Hepatocyte (in vitro differentiated cells): ENCODE data around the gene RLF. TPM values are rescaled to one million over a fixed set of nuclear protein-coding genes. Genes with fewer than 3 reads are reported as not detected.

Source experiments
- DNase-seq: peaks from one replicate; pipeline ENCODE4 v3.0.0-alpha.2; 2016; ENCODE audit warnings: low spot score
- H2AFZ ChIP-seq: fragments of 200-600 bp; sonication (generic); 2 replicates; pipeline ENCODE4 v1.6.0; 2016; ENCODE audit warnings: antibody characterized with exemption, mild to moderate bottlenecking
- H3K27ac ChIP-seq: fragments of 200-600 bp; sonication (generic); 2 replicates; pipeline ENCODE4 v1.5.1; 2016; ENCODE audit warnings: mild to moderate bottlenecking
- H3K27me3 ChIP-seq: fragments of 200-600 bp; sonication (generic); 2 replicates; pipeline ENCODE4 v1.6.1; 2016
- H3K36me3 ChIP-seq: fragments of 200-600 bp; sonication (generic); replicated peaks from 2 replicates; pipeline ENCODE4 v1.5.1; 2016; ENCODE audit warnings: low read depth; ENCODE audit not compliant: insufficient read depth
- H3K4me1 ChIP-seq: fragments of 200-600 bp; sonication (generic); 2 replicates; pipeline ENCODE4 v1.5.1; 2016; ENCODE audit warnings: mild to moderate bottlenecking, moderate library complexity; ENCODE audit not compliant: insufficient read depth
- H3K4me2 ChIP-seq: fragments of 200-600 bp; sonication (generic); 2 replicates; pipeline ENCODE4 v1.6.0; 2016
- H3K4me3 ChIP-seq: fragments of 200-600 bp; sonication (generic); 2 replicates; pipeline ENCODE4 v1.5.1; 2016; ENCODE audit warnings: mild to moderate bottlenecking
- H3K79me2 ChIP-seq: fragments of 200-600 bp; sonication (generic); 2 replicates; pipeline ENCODE4 v1.6.0; 2017; ENCODE audit warnings: mild to moderate bottlenecking
- H3K9me2 ChIP-seq: fragments of 200-600 bp; sonication (generic); replicated peaks from 2 replicates; pipeline ENCODE4 v1.6.0; 2017; ENCODE audit warnings: mild to moderate bottlenecking; ENCODE audit not compliant: insufficient read depth
- H3K9me3 ChIP-seq: fragments of 200-600 bp; sonication (generic); 2 replicates; pipeline ENCODE4 v1.5.1; 2016; ENCODE audit warnings: low read depth, mild to moderate bottlenecking
- H4K20me1 ChIP-seq: fragments of 200-600 bp; sonication (generic); 2 replicates; pipeline ENCODE4 v1.6.0; 2016; ENCODE audit warnings: mild to moderate bottlenecking; ENCODE audit not compliant: insufficient read depth, poor library complexity, severe bottlenecking
- EZH2 ChIP-seq: fragments of 200-600 bp; sonication (generic); IDR thresholded peaks from 2 replicates; pipeline ENCODE4 v1.6.1; 2016; ENCODE audit warnings: antibody characterized with exemption, mild to moderate bottlenecking, borderline replicate concordance
- EZH2phosphoT487 ChIP-seq: fragments of 200-600 bp; sonication (generic); IDR thresholded peaks from one replicate; pipeline ENCODE4 v1.6.1; 2018; ENCODE audit warnings: antibody characterized with exemption, mild to moderate bottlenecking, low read depth, moderate library complexity; ENCODE audit not compliant: unreplicated experiment, severe bottlenecking
- WGBS: methylation state at CpG from one replicate; pipeline ENCODE4 v1.1.6; 2016; ENCODE audit warnings: low lambda C conversion rate; ENCODE audit errors: missing lambda C conversion rate; 5-methylcytosine and 5-hydroxymethylcytosine counted together
- polyA plus RNA-seq: library from polyadenylated mRNA; unstranded; fragments of >200 nt; fragmentation: Nextera tagmentation; extraction: Ambion mirVana; gene quantifications from 2 replicates; pipeline ENCODE4 v1.2.1, GENCODE V29; 2016
- total RNA-seq: library from RNA; depleted of rRNA; stranded (reverse); fragments of >200 nt; gene quantifications from 2 replicates; pipeline ENCODE4 v1.2.3, GENCODE V29; 2014
- TF ChIP-seq, protein P1 (sequence below): fragments of 200-600 bp; sonication (generic); IDR thresholded peaks from 2 replicates; pipeline ENCODE4 v1.5.1; 2016; ENCODE audit warnings: antibody characterized with exemption, mild to moderate bottlenecking; ENCODE audit not compliant: poor library complexity

RLF gene
- total and polyA plus RNA-seq, 2 experiments from 2014 or later = 3.9 to 18.8 TPM

DNA sequence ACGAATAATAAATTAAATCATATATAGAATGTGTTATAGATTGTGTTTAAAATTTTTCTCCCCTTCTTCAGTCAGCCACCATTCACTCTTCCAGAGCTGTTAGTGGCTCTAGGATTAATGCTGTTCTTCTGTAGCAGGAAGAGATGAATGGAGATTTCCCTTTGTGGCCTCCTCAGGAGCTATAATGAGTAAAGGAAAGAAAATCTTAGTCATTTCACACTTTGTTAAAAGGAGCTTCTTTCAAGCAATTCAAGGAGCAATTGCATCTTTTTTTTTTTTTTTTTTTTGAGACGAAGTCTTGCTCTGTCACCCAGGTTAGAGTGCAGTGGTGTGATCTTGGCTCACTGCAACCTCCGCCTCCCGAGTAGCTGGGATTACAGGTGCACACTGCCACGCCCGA, 62.9 kb downstream of the RLF start:
- TF ChIP-seq EZH2 (no peak), EZH2phosphoT487 (no peak)
- TF ChIP-seq, protein P1, sequence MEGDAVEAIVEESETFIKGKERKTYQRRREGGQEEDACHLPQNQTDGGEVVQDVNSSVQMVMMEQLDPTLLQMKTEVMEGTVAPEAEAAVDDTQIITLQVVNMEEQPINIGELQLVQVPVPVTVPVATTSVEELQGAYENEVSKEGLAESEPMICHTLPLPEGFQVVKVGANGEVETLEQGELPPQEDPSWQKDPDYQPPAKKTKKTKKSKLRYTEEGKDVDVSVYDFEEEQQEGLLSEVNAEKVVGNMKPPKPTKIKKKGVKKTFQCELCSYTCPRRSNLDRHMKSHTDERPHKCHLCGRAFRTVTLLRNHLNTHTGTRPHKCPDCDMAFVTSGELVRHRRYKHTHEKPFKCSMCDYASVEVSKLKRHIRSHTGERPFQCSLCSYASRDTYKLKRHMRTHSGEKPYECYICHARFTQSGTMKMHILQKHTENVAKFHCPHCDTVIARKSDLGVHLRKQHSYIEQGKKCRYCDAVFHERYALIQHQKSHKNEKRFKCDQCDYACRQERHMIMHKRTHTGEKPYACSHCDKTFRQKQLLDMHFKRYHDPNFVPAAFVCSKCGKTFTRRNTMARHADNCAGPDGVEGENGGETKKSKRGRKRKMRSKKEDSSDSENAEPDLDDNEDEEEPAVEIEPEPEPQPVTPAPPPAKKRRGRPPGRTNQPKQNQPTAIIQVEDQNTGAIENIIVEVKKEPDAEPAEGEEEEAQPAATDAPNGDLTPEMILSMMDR = no peak
- no peak for DNase-seq
- H3K4me2 ChIP-seq = no peak overlapping the region
- H4K20me1 ChIP-seq = no peaks in the 10 kb centered on the region
- no peak overlapping the region for H3K27ac ChIP-seq
- no peak overlapping the region for H3K4me3 ChIP-seq
- H2AFZ ChIP-seq = no peak overlapping the region
- H3K9me3 ChIP-seq = no peaks in the 10 kb centered on the region
- no peaks in the 10 kb centered on the region for H3K27me3 ChIP-seq
- no peaks in the 10 kb centered on the region for H3K36me3 ChIP-seq
- 98% methylated on average over 6 of the region's 6 CpGs for WGBS
- H3K9me2 ChIP-seq = no peaks in the 10 kb centered on the region
- peaks cover 8% of the 10 kb centered on the region for H3K79me2 ChIP-seq
- H3K4me1 ChIP-seq = no peaks in the 10 kb centered on the region

DNA sequence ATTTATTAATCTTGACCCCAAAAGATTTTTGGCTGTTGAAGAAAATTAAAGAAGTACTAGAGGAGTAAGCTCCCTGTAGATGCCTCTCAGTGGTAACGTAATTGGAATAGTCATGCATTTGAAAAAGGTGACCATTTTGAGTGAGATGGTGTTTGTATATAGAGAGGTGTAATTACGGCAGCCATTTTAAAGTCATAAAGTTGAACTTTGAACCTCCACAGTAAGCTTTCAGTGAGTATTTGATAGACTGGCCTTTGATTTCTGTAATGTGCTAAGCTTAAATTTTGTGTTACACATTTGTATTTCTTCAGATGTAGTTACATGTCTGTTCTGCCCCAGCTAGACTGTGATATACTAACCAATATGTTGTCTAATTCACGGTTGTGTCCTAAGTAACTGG, 65.0 kb downstream of the RLF start:
- Histone ChIP-seq H3K36me3 (no peaks in the 10 kb centered on the region), H3K27me3 (no peaks in the 10 kb centered on the region), H3K4me3 (no peak overlapping the region), H3K27ac (peak overlapping the region; percentile 35), H3K79me2 (peaks cover 4% of the 10 kb centered on the region), H2AFZ (no peak overlapping the region), H3K4me2 (no peak overlapping the region), H3K9me3 (no peaks in the 10 kb centered on the region), H3K9me2 (no peaks in the 10 kb centered on the region), H4K20me1 (no peaks in the 10 kb centered on the region), H3K4me1 (no peaks in the 10 kb centered on the region)
- 73% methylated on average over 3 of the region's 3 CpGs for WGBS
- no peak for TF ChIP-seq EZH2
- TF ChIP-seq EZH2phosphoT487 = no peak
- TF ChIP-seq, protein P1 = no peak
- peak; percentile 14 for DNase-seq

- Histone ChIP-seq H3K4me1 (no peaks in the 10 kb centered on the region), H3K4me2 (no peak overlapping the region), H3K9me2 (no peaks in the 10 kb centered on the region), H4K20me1 (no peaks in the 10 kb centered on the region), H3K27ac (no peak overlapping the region), H3K36me3 (no peaks in the 10 kb centered on the region), H3K9me3 (no peaks in the 10 kb centered on the region), H2AFZ (no peak overlapping the region), H3K79me2 (peaks cover 3% of the 10 kb centered on the region), H3K4me3 (no peak overlapping the region), H3K27me3 (no peaks in the 10 kb centered on the region)
- no peak for DNase-seq
- 91% methylated on average over 4 of the region's 4 CpGs for WGBS
- TF ChIP-seq EZH2 (no peak), EZH2phosphoT487 (no peak)
- TF ChIP-seq, protein P1 = no peak
These were observed 71.3 kb downstream of the RLF start for GRCh38 chr1:40232444-40232843.

- WGBS = 92% methylated on average over 1 of the region's 1 CpG
- Histone ChIP-seq H3K4me2 (no peak overlapping the region), H2AFZ (no peak overlapping the region), H3K9me3 (no peaks in the 10 kb centered on the region), H3K27me3 (no peaks in the 10 kb centered on the region), H3K36me3 (no peaks in the 10 kb centered on the region), H3K4me3 (no peak overlapping the region), H3K4me1 (no peaks in the 10 kb centered on the region), H3K27ac (no peak overlapping the region), H3K9me2 (no peaks in the 10 kb centered on the region), H3K79me2 (no peaks in the 10 kb centered on the region), H4K20me1 (no peaks in the 10 kb centered on the region)
- TF ChIP-seq EZH2phosphoT487 = no peak
- TF ChIP-seq EZH2 = no peak
- TF ChIP-seq, protein P1 = no peak
- DNase-seq = no peak
These were observed 78.4 kb downstream of the RLF start for GRCh38 chr1:40239626-40240025.
